ENCODE data around the gene PAFAH2.
A peak's percentile ranks its signal among the peaks of the same experiment; 100 is the strongest.
"Not testable (repeated sequence)": the region's sequence is repeated elsewhere in the genome, so short reads cannot be mapped to it uniquely, and the experiment has no call there.

PAFAH2 gene

DNA sequence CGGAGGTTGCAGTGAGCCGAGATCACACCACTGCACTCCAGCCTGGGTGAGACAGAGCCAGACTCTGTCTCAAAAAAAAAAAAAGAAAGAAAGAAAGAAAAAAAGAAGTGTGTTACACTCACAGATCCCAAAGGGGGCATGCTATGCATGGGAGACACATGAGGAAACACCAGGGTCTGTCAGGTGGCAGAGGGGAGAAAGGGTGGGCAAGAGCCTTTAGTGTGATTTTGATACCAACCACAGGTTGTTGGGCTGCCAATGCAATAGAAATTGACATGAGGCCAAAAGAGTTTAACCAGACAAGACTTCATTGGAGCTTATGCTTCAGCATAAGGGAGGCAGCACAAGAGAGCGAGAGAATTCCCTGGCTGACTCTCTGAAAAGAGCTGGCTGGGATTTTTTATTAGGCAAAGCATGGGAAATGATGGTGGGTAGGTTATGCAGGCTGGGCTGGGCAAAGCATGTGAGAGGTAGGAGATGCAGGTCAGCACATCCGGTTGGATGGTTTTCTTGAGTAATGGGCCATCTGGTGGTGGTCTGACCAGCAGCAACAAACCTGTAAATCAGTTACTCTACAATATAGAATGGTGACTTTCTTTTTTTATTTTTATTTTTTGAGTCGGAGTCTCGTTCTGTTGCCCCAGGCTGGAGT, 12.1 kb upstream of the PAFAH2 start:
- DNase-seq, result no peak

- DNase-seq, result no peak
Measured at GRCh38 chr1:26006710-26007109, 8.8 kb upstream of the PAFAH2 start.

- no peak for DNase-seq
Measured at GRCh38 chr1:26005434-26006105, 7.7 kb upstream of the PAFAH2 start.

DNA sequence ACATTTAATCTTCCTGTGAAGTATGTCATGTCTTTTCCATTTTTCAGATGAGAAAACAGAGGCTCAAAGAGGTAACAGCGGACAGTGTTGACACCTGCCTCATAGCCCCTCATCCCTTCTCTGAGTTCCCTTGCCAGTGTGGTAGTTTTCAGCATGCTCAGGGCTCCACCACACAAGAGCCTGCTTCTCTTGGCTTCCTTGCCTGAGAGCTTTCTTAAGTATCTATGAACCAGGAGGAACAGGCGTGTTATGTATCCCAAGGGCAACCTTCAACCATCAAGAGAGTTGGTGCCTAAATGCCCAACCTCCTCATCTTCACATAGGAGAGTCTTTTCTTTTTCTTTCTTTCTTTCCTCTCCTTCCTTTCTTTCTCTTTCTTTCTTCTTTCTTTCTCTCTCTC, 5.9 kb upstream of the PAFAH2 start:
- no peak for DNase-seq

DNA sequence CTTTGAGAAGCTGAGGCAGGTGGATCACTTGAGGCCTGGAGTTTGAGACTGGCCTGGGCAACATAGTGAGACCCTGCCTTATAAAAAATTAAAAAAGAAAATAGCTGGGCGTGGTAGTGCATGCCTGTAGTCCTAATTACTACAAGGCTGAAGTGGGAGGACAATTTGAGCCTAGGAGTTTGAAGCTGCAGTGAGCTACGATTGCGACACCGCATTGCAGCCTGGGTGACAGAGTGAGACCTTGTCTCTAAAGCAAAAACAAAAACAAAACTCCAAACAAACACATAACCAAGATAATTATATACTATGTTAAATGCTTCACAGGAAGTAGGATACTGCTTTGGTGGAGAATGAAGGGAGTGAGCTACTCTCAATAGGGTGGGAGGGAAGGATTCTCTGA, 5.4 kb upstream of the PAFAH2 start:
- no peak for DNase-seq

DNA sequence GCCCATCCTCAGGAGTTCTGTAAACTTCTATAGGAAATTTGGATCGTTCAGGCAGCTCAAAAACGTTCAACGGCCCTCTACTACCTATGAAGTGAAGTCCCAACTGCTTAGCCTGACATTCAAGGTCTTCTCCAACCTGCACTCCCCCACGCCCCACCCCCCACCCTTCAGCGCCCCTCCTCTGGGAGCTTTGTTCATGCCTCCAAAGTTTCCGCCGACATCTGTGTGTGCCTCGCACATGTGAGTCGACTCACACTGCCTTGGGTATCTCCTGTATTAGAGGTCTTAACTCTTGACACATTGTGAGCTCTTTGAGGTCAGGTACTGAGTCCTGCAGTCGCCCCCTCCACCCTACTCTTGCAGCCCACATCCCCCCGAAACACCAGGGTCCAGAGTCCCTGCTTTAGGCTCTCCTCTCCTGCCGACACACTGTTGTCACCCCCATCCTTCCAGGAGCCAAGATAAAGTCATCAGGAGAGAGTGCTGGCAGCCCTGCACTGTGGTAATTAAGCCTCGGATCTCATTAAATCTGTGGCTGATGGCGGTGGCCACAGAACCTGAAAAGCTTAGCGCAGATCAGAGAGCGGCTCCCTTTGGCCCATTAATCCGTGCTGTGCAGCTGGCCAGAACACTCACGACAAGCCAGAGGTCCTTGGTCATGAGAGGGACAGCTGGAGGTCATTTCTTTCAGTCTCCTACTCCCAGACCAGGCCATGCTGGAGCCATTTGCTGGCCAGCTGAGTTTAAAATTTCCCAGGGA, 1.4 kb upstream of the PAFAH2 start:
- no peak for DNase-seq

GRCh38 chr1:25996966-25997827, 666 bp downstream of the PAFAH2 start:
- peak in 1 of 2 experiments; percentile 6 for DNase-seq

DNA sequence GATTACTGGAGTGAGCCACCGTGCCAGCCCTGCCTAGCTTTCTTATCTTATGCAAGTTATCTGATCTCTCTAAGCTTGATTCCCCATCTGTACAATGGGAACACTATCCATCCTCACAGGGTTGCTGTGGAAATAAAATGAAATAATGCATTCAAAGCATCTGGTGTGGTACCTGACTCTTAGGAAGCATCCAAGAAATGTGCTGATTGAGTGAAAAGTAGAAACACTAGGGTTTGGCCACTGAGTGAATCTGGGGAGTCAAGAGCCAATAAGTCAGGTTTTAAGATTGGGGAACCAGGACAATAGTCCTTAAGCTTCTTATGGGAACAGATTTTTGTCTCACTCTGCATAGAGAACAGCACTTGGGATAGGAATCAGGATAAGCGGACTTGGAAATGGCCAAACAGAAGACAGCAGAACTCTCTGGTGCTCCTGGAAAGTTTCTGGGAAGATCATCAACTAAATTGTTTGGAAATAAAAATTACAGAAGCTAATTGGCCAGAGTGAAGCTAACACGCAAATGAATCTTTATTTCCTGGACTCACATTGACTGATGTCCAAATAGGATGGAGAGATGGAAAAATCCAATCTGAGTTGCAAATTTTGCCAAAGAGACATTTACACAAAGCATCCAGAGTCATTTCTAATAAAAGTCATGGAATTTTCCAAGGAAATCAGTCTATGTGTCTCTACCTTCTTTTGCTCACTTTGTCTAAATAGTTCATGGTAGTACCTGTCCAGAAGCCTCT, 3.3 kb downstream of the PAFAH2 start:
- no peak for DNase-seq

- DNase-seq, result no peak
Measured at GRCh38 chr1:25993197-25993951, 4.5 kb downstream of the PAFAH2 start.

DNA sequence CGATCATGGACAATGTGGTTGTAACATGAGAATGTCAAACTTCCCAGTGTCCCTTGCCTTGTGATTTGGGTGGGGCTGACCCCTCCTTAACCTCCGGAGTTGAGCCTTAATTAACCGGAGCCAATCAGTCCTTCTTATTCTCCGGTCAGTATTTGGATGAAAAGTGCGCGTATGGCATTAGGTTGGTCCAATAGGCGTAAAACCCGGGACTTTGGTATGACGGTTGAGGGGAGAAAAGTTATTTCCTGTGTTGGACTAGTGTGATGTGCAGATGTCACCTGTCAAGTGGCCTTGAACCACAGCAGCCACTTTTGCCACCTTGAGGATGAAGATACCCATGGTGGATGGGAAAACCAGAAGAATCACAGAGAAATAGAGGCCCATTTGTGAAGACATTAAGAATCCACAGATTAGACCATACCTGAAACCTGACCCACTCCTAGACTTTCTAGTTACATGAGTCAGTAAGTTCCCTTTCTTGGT, 5.1 kb downstream of the PAFAH2 start:
- DNase-seq, result no peak

GRCh38 chr1:25991937-25992688, 5.8 kb downstream of the PAFAH2 start:
- DNase-seq, result no peak

GRCh38 chr1:25990702-25991395, 7.0 kb downstream of the PAFAH2 start:
- DNase-seq, result peak; percentile 36 to 48

- DNase-seq, result no peak
Measured at GRCh38 chr1:25990251-25990650, 7.6 kb downstream of the PAFAH2 start.

- DNase-seq, result no peak
Measured at GRCh38 chr1:25989440-25990234, 8.2 kb downstream of the PAFAH2 start.

DNA sequence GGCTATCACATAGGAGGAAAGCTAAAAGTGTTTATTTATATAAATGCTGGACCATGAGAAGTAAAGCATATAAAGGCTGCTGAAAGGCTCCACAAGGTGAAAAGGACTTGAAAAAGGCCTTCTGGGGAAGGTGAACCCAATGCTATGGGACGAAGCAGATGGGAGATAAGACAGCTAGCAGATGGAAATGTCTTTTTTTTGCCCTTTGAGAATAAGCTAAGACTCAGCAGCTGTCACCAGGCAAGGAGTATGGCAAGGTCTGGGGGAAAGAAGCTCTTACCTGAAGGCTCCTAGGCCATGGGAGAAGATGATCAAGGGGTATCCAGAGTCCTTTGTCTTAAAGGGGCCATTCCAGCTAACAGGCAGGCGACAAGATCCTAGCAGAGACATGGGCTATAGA, 9.9 kb downstream of the PAFAH2 start:
- DNase-seq, result no peak

DNA sequence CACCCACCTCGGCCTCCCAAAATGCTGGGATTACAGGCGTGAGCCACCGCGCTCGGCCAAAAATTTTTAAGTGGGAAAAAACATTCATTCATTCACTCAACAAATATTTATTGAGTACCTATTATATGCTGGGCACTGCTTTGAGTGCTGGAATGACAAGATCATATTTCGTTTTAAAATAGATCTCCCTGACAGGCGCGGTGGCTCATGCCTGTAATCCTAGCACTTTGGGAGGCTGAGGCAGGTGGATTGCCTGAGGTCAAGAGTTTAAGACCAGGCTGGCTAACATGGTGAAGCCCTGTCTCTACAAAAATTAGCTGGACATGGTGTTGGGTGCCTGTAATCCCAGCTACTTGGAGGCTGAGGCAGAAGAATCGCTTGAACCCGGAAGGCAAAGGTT, 11.1 kb downstream of the PAFAH2 start:
- not testable (repeated sequence) for DNase-seq

- no peak for DNase-seq
Measured at GRCh38 chr1:25985670-25986069, 12.2 kb downstream of the PAFAH2 start.

- DNase-seq, result no peak
Measured at GRCh38 chr1:25985171-25985570, 12.7 kb downstream of the PAFAH2 start.

DNA sequence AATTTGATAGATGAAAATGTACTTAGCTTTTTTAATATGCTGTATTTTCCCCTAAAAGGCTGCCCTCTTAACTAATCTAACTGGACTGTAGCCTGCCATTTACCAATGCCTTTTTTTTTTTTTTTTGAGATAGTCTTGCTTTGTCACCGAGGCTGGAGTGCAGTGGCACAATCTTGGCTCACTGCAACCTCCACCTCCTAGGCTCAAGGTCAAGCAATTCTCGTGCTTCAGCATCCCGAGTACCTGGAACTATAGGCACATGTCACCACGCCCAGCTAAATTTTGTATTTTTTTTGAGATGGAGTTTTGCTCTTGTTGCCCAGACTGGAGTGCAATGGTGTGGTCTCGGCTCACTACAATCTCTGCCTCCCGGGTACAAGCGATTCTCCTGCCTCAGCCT, 18.7 kb downstream of the PAFAH2 start:
- no peak for DNase-seq

All from activated CD4-positive, alpha-beta T cell treated with anti-CD3 and anti-CD28 coated beads, Interleukin-2, amount 50 U/mL, for 48 hours (primary cell).